Renal cortex interstitium (tissue), 11 donors: Measurements from ENCODE around the gene TTC19. TPM values are rescaled to one million over a fixed set of nuclear protein-coding genes. Genes with fewer than 3 reads are reported as not detected.
"Not testable (repeated sequence)": the region's sequence is repeated elsewhere in the genome, so short reads cannot be mapped to it uniquely, and the experiment has no call there.

Experiments
- DNase-seq, 11 donors: peaks; one replicate each; pipeline ENCODE4 v3.0.0-alpha.2; 2013; ENCODE audit warnings: low read depth in 9 of 11, low spot score in 4 of 11; ENCODE audit errors: extremely low read depth in 1 of 11
- polyA plus RNA-seq, 3 donors: library from polyadenylated mRNA; unstranded; fragments of 120-200 nt; gene quantifications; one replicate each; pipeline ENCODE4 v1.2.1, GENCODE V29; 2013; ENCODE audit not compliant: insufficient read length in 3 of 3

TTC19 gene
- polyA plus RNA-seq, 3 donors = 51.1 to 70.3 (median 61.0) TPM

- DNase-seq = no peak
These were observed 4.2 kb downstream of the TTC19 start for GRCh38 chr17:16003841-16004240.

- DNase-seq = no peak
These were observed 6.0 kb downstream of the TTC19 start for GRCh38 chr17:16005636-16006035.

GRCh38 chr17:16007439-16007838 lies 7.8 kb downstream of the TTC19 start:
- DNase-seq = no peak

GRCh38 chr17:16013943-16014407 lies 14.4 kb downstream of the TTC19 start:
- DNase-seq = no peak

- no peak for DNase-seq
These were observed 19.7 kb downstream of the TTC19 start for GRCh38 chr17:16019347-16019746.

GRCh38 chr17:16023881-16024280 lies 24.3 kb downstream of the TTC19 start:
- no peak for DNase-seq

GRCh38 chr17:16025202-16025601 lies 25.6 kb downstream of the TTC19 start:
- DNase-seq = no peak

GRCh38 chr17:16026895-16027294 lies 27.3 kb downstream of the TTC19 start:
- DNase-seq = no peak

- no peak for DNase-seq
These were observed 28.3 kb downstream of the TTC19 start for GRCh38 chr17:16027708-16028584.

GRCh38 chr17:16033729-16034349 lies 34.2 kb downstream of the TTC19 start:
- DNase-seq = no peak

- DNase-seq = no peak
These were observed 36.6 kb downstream of the TTC19 start for GRCh38 chr17:16036261-16036660.

GRCh38 chr17:16037636-16038035 lies 38.0 kb downstream of the TTC19 start:
- no peak for DNase-seq

GRCh38 chr17:16040710-16041251 lies 41.2 kb downstream of the TTC19 start:
- DNase-seq = peak in 1 of 11 donors; percentile 5

- no peak for DNase-seq
These were observed 44.9 kb downstream of the TTC19 start for GRCh38 chr17:16044487-16044886.

GRCh38 chr17:16046966-16047365 lies 47.3 kb downstream of the TTC19 start:
- no peak for DNase-seq

GRCh38 chr17:16048811-16049449 lies 49.3 kb downstream of the TTC19 start:
- no peak for DNase-seq

- no peak for DNase-seq
These were observed 51.2 kb downstream of the TTC19 start for GRCh38 chr17:16050844-16051243.

- DNase-seq = no peak
These were observed 52.9 kb downstream of the TTC19 start for GRCh38 chr17:16052486-16052885.

GRCh38 chr17:16055139-16055538 lies 55.5 kb downstream of the TTC19 start:
- not testable (repeated sequence) for DNase-seq

- no peak for DNase-seq
These were observed 62.0 kb downstream of the TTC19 start for GRCh38 chr17:16061631-16062030.
